HL-60 (cell line): ENCODE data around the gene JDP2.

ENCODE experiments used
- DNase-seq, 2 experiments: peaks; one replicate each; pipeline ENCODE4 v3.0.0-alpha.2; 2010 to 2020; ENCODE audit warnings: low read depth in 1 of 2, low spot score in 1 of 2
- H3K27ac ChIP-seq: fragments of 250-450 bp; sonication (Bioruptor Pico); replicated peaks from 2 replicates; pipeline ENCODE4 v1.5.1; 2020; ENCODE audit warnings: mild to moderate bottlenecking, moderate library complexity
- H3K27me3 ChIP-seq: fragments of 250-450 bp; sonication (Bioruptor Pico); 2 replicates; pipeline ENCODE4 v1.5.1; 2021; ENCODE audit warnings: mild to moderate bottlenecking, moderate library complexity; ENCODE audit not compliant: insufficient read depth, poor library complexity, severe bottlenecking
- H3K4me3 ChIP-seq: replicated peaks from 2 replicates; pipeline ENCODE4 v1.5.1; 2011; ENCODE audit warnings: mild to moderate bottlenecking, control low read depth, low read length; ENCODE audit not compliant: insufficient read depth
- CTCF ChIP-seq: IDR thresholded peaks from one replicate; pipeline ENCODE4 v1.5.1; 2011; ENCODE audit warnings: low read length, control low read depth, inconsistent platforms; ENCODE audit not compliant: insufficient read depth
- GABPA ChIP-seq: IDR thresholded peaks from 2 replicates; pipeline ENCODE4 v1.6.1; 2012; ENCODE audit warnings: low read depth
- POLR2AphosphoS5 ChIP-seq: IDR thresholded peaks from 2 replicates; pipeline ENCODE4 v1.6.1; 2012; ENCODE audit warnings: low read depth
- REST ChIP-seq: IDR thresholded peaks from 2 replicates; pipeline ENCODE4 v1.6.1; 2012; ENCODE audit warnings: low read depth; ENCODE audit not compliant: insufficient replicate concordance
- SPI1 ChIP-seq: IDR thresholded peaks from 2 replicates; pipeline ENCODE4 v1.6.1; 2012; ENCODE audit warnings: low read depth, mild to moderate bottlenecking, borderline replicate concordance

Gene JDP2

DNA sequence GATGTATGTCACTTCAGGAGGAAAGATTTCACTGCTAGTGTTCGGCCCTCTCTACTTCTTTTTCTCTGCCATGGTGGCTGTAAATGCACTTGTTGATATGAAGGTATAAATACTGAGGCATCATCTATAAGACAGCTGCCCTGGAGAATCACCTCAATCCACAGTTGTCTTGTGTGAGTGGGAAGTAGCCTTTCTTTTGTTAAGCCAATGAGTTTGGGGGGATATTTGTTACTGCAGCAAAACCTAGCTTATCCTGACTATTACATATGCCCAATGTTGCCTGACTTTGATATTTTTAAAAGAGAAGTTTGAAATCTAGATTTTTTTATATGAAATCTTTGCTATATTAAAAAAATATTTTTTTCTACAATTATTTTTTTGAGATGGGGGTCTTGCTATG, 3.3 kb upstream of the JDP2 start:
- TF ChIP-seq REST (no peak), POLR2AphosphoS5 (no peak), SPI1 (no peak), CTCF (no peak), GABPA (no peak)
- no peak for DNase-seq
- Histone ChIP-seq H3K27ac (no peak overlapping the region), H3K27me3 (no peaks in the 10 kb centered on the region), H3K4me3 (no peak overlapping the region)

DNA sequence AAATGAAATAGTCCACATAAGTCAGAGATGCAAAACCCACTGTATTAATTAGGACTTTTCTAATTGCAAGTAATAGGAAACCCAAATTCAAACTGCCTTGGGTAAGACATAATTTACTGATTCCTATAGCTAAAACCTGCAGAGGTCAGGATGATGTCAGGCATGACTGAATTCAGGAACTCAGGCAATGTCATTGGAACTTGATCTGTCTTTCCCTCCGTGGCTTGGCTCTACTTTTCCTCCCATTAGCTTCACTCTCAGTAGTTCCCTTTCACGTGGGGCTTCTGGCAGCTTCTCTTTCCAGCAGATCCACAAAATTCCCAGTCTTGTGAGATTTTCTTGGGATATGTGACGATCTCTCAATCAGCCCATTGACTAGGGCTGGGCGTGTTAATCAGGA, 2.4 kb upstream of the JDP2 start:
- Histone ChIP-seq H3K4me3 (no peak overlapping the region), H3K27me3 (no peaks in the 10 kb centered on the region), H3K27ac (no peak overlapping the region)
- TF ChIP-seq SPI1: no peak
- TF ChIP-seq REST: no peak
- TF ChIP-seq GABPA: no peak
- DNase-seq: no peak

DNA sequence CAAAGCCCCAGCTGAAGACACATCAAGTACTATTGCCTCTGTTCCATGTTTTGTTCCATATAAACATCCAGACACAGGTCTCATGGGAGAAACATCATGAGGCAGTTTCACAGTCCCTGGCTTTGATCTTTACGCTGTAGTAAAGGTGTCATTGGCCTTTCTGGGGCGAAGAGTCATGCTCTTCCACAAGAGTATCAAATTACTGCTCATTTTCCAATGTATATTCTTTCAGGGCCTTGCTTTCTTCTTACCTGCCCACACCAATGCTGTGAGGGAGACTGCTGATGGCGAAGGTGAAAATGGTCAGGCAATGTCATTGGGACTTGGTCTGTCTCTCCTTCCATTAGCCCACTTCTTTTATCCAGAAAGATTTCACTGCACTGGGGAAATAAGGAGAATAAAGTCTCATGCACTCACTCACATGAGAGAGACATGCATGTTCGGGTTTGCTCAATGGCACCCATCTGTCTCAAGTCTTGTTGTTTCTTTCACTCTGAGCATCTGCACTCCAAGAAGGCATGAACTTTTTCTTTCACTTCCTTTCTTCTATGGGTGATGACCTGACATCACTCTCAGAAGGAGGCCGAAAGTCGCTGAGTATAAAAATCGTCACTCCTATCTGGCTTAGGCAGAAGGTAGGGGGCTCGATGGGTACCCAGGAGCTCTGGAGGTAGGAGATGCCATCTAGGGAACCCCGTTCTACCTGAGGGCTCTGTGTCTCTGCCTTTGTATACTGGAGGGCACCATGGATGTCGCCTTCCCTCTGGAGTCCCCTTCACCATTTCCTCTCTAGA, 1.3 kb upstream of the JDP2 start:
- Histone ChIP-seq H3K27ac (peak overlapping the region; percentile 88; the same call in 1 of the 2 replicates), H3K4me3 (no peak overlapping the region), H3K27me3 (no peaks in the 10 kb centered on the region)
- DNase-seq: no peak
- TF ChIP-seq SPI1 (no peak), CTCF (no peak), REST (no peak)
